ENCODE measurements around the gene RNF125. TPM values are rescaled to one million over a fixed set of nuclear protein-coding genes. Genes with fewer than 3 reads are reported as not detected.
A peak's percentile ranks its signal among the peaks of the same experiment; 100 is the strongest.

The RNF125 gene
- total and polyA plus RNA-seq, 9 of the 15 experiments (the other 6 are each of a cell fraction or from before 2014, with no cell fraction given): 0.01 to 0.29 (median 0.07) TPM; not detected in 1

GRCh38 chr18:31973929-31974546 is 44.6 kb upstream of the RNF125 start (continued):
- TF ChIP-seq SREBF2 (CRISPR knock-in tag; IDR thresholded peaks at IDR 0.05) (no peak), CBX5 (IDR thresholded peaks at IDR 0.05; ENCODE audit: borderline replicate concordance, low read depth) (peak; percentile 94), TAF9B (IDR thresholded peaks at IDR 0.05; ENCODE audit: partially characterized antibody) (no peak), GTF2A2 (tag; IDR thresholded peaks at IDR 0.05) (no peak), TBL1XR1 (IDR thresholded peaks at IDR 0.05; ENCODE audit: low read length in 2 of 2) (no peak), NFATC3 (IDR thresholded peaks at IDR 0.05) (no peak), ESRRB (CRISPR knock-in tag; IDR thresholded peaks at IDR 0.05; ENCODE audit: borderline replicate concordance) (no peak), ZNF174 (CRISPR knock-in tag; IDR thresholded peaks at IDR 0.05) (no peak), ZNF589 (CRISPR knock-in tag; IDR thresholded peaks at IDR 0.05; ENCODE audit: low read depth) (no peak), TAF7 (tag; IDR thresholded peaks at IDR 0.05) (no peak), TSC22D4 (tag; IDR thresholded peaks at IDR 0.05) (no peak), RBBP5 (IDR thresholded peaks at IDR 0.05; ENCODE audit: borderline replicate concordance, insufficient read depth, low read length, poor library complexity, severe bottlenecking) (no peak), DNMT1 (IDR thresholded peaks at IDR 0.05) (no peak), MITF (IDR thresholded peaks at IDR 0.05) (no peak), ZNF3 (CRISPR knock-in tag; IDR thresholded peaks at IDR 0.05) (no peak), HMGN3 (IDR thresholded peaks at IDR 0.05; ENCODE audit: borderline replicate concordance, extremely low read depth, insufficient read length, low read depth, low read length) (no peak), ATF7 (IDR thresholded peaks at IDR 0.05) (no peak), CREM (IDR thresholded peaks at IDR 0.05; ENCODE audit: low read depth) (no peak), ZNF561 (CRISPR knock-in tag; conservative IDR thresholded peaks at IDR 0.05) (peak; percentile 85), ZNF184 (CRISPR knock-in tag; IDR thresholded peaks at IDR 0.05) (no peak), DIDO1 (tag; IDR thresholded peaks at IDR 0.05; ENCODE audit: low read depth) (no peak), ZBTB33 (CRISPR knock-in tag; IDR thresholded peaks at IDR 0.05) (no peak), MXI1 (IDR thresholded peaks at IDR 0.05; ENCODE audit: low read depth, low read length) (no peak)
- TF ChIP-seq, protein P1, sequence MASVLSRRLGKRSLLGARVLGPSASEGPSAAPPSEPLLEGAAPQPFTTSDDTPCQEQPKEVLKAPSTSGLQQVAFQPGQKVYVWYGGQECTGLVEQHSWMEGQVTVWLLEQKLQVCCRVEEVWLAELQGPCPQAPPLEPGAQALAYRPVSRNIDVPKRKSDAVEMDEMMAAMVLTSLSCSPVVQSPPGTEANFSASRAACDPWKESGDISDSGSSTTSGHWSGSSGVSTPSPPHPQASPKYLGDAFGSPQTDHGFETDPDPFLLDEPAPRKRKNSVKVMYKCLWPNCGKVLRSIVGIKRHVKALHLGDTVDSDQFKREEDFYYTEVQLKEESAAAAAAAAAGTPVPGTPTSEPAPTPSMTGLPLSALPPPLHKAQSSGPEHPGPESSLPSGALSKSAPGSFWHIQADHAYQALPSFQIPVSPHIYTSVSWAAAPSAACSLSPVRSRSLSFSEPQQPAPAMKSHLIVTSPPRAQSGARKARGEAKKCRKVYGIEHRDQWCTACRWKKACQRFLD (CRISPR knock-in tag; IDR thresholded peaks at IDR 0.05): no peak
